Suprapubic skin (tissue), 4 donors: ENCODE data around the gene TSR3.

ENCODE experiments used
- CTCF ChIP-seq, 2 donors: fragments of 200-600 bp in 1 of 2; fragments of 450-650 bp in 1 of 2; sonication (generic) in 1 of 2; IDR thresholded peaks; one replicate each; pipeline ENCODE4 v1.5.1; 2016 to 2019; ENCODE audit warnings: antibody characterized with exemption in 2 of 2, mild to moderate bottlenecking in 1 of 2, moderate library complexity in 1 of 2
- EP300 ChIP-seq: sonication (generic); formaldehyde crosslinking; IDR thresholded peaks from one replicate; pipeline ENCODE4 v1.6.1; 2017; ENCODE audit warnings: antibody characterized with exemption
- POLR2A ChIP-seq, 2 donors: fragments of 450-650 bp; IDR thresholded peaks; one replicate each; pipeline ENCODE4 v1.6.1; 2017; ENCODE audit warnings: antibody characterized with exemption in 2 of 2, mild to moderate bottlenecking in 2 of 2, moderate library complexity in 2 of 2
- POLR2AphosphoS5 ChIP-seq, 3 donors: sonication (generic); formaldehyde crosslinking; IDR thresholded peaks; one replicate each; pipeline ENCODE4 v1.6.1; 2017; ENCODE audit warnings: antibody characterized with exemption in 3 of 3

GRCh38 chr16:1330260-1330914 lies 21.3 kb downstream of the TSR3 start:
- TF ChIP-seq POLR2A (IDR thresholded peaks at IDR 0.05) = no peak
- peak in 1 of 2 donors; percentile 36 for TF ChIP-seq CTCF (IDR thresholded peaks at IDR 0.05)
- no peak for TF ChIP-seq EP300
- TF ChIP-seq POLR2AphosphoS5 (IDR thresholded peaks at IDR 0.05) = no peak
